Measurements from ENCODE around the gene RPS15.

RPS15 gene

GRCh38 chr19:1427221-1427920, 10.8 kb upstream of the RPS15 start:
- H3K4me3 ChIP-seq (replicated peaks; ENCODE audit: insufficient read depth, low read length): no peak overlapping the region
- TF ChIP-seq CTCF (IDR thresholded peaks at IDR 0.05; ENCODE audit: insufficient read depth, low read length) (no peak), SPI1 (IDR thresholded peaks at IDR 0.05; ENCODE audit: borderline replicate concordance, low read depth) (no peak), REST (IDR thresholded peaks at IDR 0.05; ENCODE audit: insufficient replicate concordance, low read depth) (no peak), GABPA (IDR thresholded peaks at IDR 0.05; ENCODE audit: low read depth) (no peak), POLR2AphosphoS5 (IDR thresholded peaks at IDR 0.05; ENCODE audit: low read depth) (no peak)
- H3K27ac ChIP-seq (replicated peaks): no peak overlapping the region
- no peaks in the 10 kb centered on the region for H3K27me3 ChIP-seq (ENCODE audit: insufficient read depth, poor library complexity, severe bottlenecking)
- DNase-seq (ENCODE audit: low read depth in 1 of 2, low spot score in 1 of 2): no peak

- Histone ChIP-seq H3K27ac (replicated peaks) (no peak overlapping the region), H3K4me3 (replicated peaks; ENCODE audit: insufficient read depth, low read length) (no peak overlapping the region), H3K27me3 (ENCODE audit: insufficient read depth, poor library complexity, severe bottlenecking) (no peaks in the 10 kb centered on the region)
- no peak for DNase-seq (ENCODE audit: low read depth in 1 of 2, low spot score in 1 of 2)
- no peak; the same call in 1 of the 2 replicates for TF ChIP-seq POLR2AphosphoS5 (IDR thresholded peaks at IDR 0.05; ENCODE audit: low read depth)
- no peak for TF ChIP-seq CTCF (IDR thresholded peaks at IDR 0.05; ENCODE audit: insufficient read depth, low read length)
- no peak for TF ChIP-seq SPI1 (IDR thresholded peaks at IDR 0.05; ENCODE audit: borderline replicate concordance, low read depth)
- TF ChIP-seq REST (IDR thresholded peaks at IDR 0.05; ENCODE audit: insufficient replicate concordance, low read depth): no peak
- TF ChIP-seq GABPA (IDR thresholded peaks at IDR 0.05; ENCODE audit: low read depth): no peak
Measured at GRCh38 chr19:1428738-1429391, 9.3 kb upstream of the RPS15 start.

- TF ChIP-seq REST (IDR thresholded peaks at IDR 0.05; ENCODE audit: insufficient replicate concordance, low read depth) (no peak), SPI1 (IDR thresholded peaks at IDR 0.05; ENCODE audit: borderline replicate concordance, low read depth) (no peak), CTCF (IDR thresholded peaks at IDR 0.05; ENCODE audit: insufficient read depth, low read length) (no peak), POLR2AphosphoS5 (IDR thresholded peaks at IDR 0.05; ENCODE audit: low read depth) (no peak), GABPA (IDR thresholded peaks at IDR 0.05; ENCODE audit: low read depth) (no peak)
- no peak overlapping the region for H3K4me3 ChIP-seq (replicated peaks; ENCODE audit: insufficient read depth, low read length)
- DNase-seq (ENCODE audit: low read depth in 1 of 2, low spot score in 1 of 2): no peak
- no peaks in the 10 kb centered on the region for H3K27me3 ChIP-seq (ENCODE audit: insufficient read depth, poor library complexity, severe bottlenecking)
- no peak overlapping the region for H3K27ac ChIP-seq (replicated peaks)
Measured at GRCh38 chr19:1429750-1430149, 8.4 kb upstream of the RPS15 start.

Data from HL-60 (cell line).